Psoas muscle (tissue), 8 donors: ENCODE measurements around the gene HSPB7. TPM values are rescaled to one million over a fixed set of nuclear protein-coding genes. Genes with fewer than 3 reads are reported as not detected.

Experiments
- ATAC-seq, 4 donors: fragments of 200-7000 bp; cut with Tn5 transposase; one replicate each; pipeline ENCODE4 v1.9.1; 2020; ENCODE audit warnings: moderate library complexity in 3 of 4, mild to moderate bottlenecking in 2 of 4
- DNase-seq, 2 donors: peaks; one replicate each; pipeline ENCODE4 v3.0.0-alpha.2; 2020
- H3K27ac ChIP-seq: fragments of 200-600 bp; one replicate; pipeline ENCODE4 v1.8.0; 2022
- H3K27me3 ChIP-seq, 3 donors: fragments of 200-600 bp in 1 of 3; one replicate each; pipeline versions ENCODE4 v1.6.1 to v1.8.0; 2013 to 2022; ENCODE audit warnings: low read length in 2 of 3, mild to moderate bottlenecking in 2 of 3, moderate library complexity in 1 of 3; ENCODE audit not compliant: insufficient read depth in 3 of 3
- H3K36me3 ChIP-seq, 2 donors: fragments of 200-600 bp in 1 of 2; one replicate each; pipeline versions ENCODE4 v1.6.1 to v1.8.0; 2013 to 2022; ENCODE audit warnings: low read depth in 1 of 2, mild to moderate bottlenecking in 1 of 2, moderate library complexity in 1 of 2; ENCODE audit not compliant: insufficient read depth in 1 of 2
- H3K4me1 ChIP-seq: fragments of 200-600 bp; one replicate; pipeline ENCODE4 v1.8.0; 2022
- H3K4me3 ChIP-seq: fragments of 200-600 bp; one replicate; pipeline ENCODE4 v1.8.0; 2022; ENCODE audit warnings: mild to moderate bottlenecking
- H3K9me3 ChIP-seq: fragments of 200-600 bp; one replicate; pipeline ENCODE4 v1.8.0; 2022
- WGBS, 3 donors: extraction: QIAGEN DNeasy Blood & Tissue Kit; methylation state at CpG; one replicate each; pipeline versions ENCODE4 v1.1.6 to v1.1.7; 2013; 5-methylcytosine and 5-hydroxymethylcytosine counted together
- intact Hi-C, 2 donors: fragments of 100-400 bp; cut with DNase I; formaldehyde crosslinking; loops; one replicate each; pipeline versions ENCODE4 v1.11.0 to v1.14.2; 2022
- polyA plus RNA-seq, 3 donors: library from polyadenylated mRNA; stranded (reverse); fragments of 200-250 nt; gene quantifications; one replicate each; pipeline ENCODE4 v1.2.3, GENCODE V29; 2013
- total RNA-seq, 4 donors: library from RNA; stranded (reverse); fragmentation: NEBNext Ultra II Directional in 2 of 4; extraction: Animal tissue kit (Norgen Biotek cat#: 25700) in 2 of 4; gene quantifications; one replicate each; pipeline versions ENCODE4 v1.2.1 to v1.2.4, GENCODE V29; 2021 to 2023
- TF ChIP-seq, protein P1 (sequence below): fragments of 200-600 bp; IDR thresholded peaks from one replicate; pipeline ENCODE4 v1.8.0; 2022; ENCODE audit warnings: antibody characterized with exemption
- donor health status: healthy with polysubstance abuse.
- donor health status: DM: no; HTN: no; CAD: no; lungs with moderate emphysema.
- donor health status: Bipolar disorder and iron deficiency.
- donor health status: healthy.
- donor health status: DM: yes; HTN: yes; CAD: no.
- donor health status: DM: no; HTN: no; CAD: no.
- donor health status: DM: no; HTN: no; CAD: no.
- donor health status: DM: yes; HTN: yes; CAD: no.

Gene HSPB7
- total and polyA plus RNA-seq, 7 donors: 1,183 to 3,738 (median 2,156) TPM

DNA sequence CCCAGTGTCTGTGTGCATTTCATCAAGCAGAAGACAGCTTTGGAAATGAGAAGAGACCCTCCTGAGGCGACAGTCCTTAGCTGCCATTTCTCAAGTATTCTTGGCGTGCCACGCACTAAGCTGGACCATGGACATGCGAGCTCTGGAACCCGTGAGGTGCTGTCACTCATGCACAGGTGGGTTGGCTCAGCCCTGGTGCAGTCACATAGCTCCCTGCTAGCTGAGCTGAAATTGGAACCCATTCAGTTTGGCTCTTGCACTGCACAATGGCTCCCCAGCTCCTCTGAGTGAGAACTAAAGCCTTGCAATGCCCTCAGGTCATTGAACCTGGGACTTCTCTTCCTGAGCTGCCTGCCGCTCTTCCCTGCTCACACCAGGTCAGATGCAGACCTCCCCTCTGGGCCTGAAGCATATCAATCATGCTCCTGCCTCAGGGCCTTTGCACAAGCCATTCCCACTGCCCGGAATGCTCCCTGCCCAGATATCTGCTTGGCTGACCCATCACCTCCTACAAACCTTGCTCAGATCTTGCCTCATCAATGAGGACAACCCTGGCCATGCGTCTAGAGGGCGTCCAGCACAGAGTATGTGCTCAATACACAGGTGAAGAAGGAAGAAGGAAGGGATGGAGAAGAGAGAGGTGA is 20.1 kb downstream of the HSPB7 start:
- TF ChIP-seq, protein P1, sequence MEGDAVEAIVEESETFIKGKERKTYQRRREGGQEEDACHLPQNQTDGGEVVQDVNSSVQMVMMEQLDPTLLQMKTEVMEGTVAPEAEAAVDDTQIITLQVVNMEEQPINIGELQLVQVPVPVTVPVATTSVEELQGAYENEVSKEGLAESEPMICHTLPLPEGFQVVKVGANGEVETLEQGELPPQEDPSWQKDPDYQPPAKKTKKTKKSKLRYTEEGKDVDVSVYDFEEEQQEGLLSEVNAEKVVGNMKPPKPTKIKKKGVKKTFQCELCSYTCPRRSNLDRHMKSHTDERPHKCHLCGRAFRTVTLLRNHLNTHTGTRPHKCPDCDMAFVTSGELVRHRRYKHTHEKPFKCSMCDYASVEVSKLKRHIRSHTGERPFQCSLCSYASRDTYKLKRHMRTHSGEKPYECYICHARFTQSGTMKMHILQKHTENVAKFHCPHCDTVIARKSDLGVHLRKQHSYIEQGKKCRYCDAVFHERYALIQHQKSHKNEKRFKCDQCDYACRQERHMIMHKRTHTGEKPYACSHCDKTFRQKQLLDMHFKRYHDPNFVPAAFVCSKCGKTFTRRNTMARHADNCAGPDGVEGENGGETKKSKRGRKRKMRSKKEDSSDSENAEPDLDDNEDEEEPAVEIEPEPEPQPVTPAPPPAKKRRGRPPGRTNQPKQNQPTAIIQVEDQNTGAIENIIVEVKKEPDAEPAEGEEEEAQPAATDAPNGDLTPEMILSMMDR: no peak
- H3K4me3 ChIP-seq: no peak overlapping the region
- no peak overlapping the region for H3K27ac ChIP-seq
- H3K4me1 ChIP-seq: no peaks in the 10 kb centered on the region
- ATAC-seq (peak in 3 of 4 donors; percentile 36 to 84 (median 73)), DNase-seq (no peak)
- 66 to 76% (median 74%) methylated on average over 9 of the region's 9 CpGs for WGBS, 3 donors
- H3K36me3 ChIP-seq: no peaks in the 10 kb centered on the region
- no peaks in the 10 kb centered on the region for H3K27me3 ChIP-seq
- H3K9me3 ChIP-seq: no peaks in the 10 kb centered on the region
- intact Hi-C loops: loop anchor here (5.0 kb wide), 2 partner anchors 175 to 180 kb away; no protein-coding TSS in a partner anchor

DNA sequence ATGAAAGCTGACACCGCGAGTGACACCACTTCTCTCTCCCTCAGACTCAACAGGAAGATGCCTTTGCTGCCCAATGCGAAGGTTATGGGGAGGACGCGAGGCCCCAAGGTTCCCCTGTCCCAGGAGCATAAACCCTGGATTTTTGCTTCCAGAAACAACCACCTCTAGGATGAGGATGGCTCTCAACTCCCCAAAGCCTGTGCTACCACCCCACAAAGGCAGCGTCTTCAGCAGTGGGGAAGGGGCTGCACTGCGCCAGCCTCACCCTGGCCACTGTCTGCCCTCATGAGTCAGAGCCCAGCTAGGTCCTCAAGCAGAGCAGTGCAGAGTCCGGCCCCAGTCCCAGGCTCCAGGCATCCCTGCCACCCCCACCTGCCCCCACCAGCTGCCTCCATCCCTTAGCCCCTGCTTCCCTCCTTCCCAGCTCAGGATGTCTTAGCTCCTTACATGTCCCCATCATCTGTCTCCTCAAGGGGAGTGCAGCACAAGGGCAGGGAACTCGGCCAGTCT is 20.7 kb downstream of the HSPB7 start:
- ATAC-seq: peak in 2 of 4 donors; percentile 9 to 11
- Histone ChIP-seq H3K27ac (no peak overlapping the region), H3K27me3 (no peaks in the 10 kb centered on the region), H3K36me3 (no peaks in the 10 kb centered on the region), H3K4me3 (no peak overlapping the region), H3K4me1 (no peaks in the 10 kb centered on the region), H3K9me3 (no peaks in the 10 kb centered on the region)
- DNase-seq: no peak
- TF ChIP-seq, protein P1: no peak
- intact Hi-C loops: loop anchor here (5.0 kb wide), 2 partner anchors 175 to 180 kb away; no protein-coding TSS in a partner anchor
- WGBS, 3 donors: 76 to 82% (median 80%) methylated on average over 9 of the region's 9 CpGs

DNA sequence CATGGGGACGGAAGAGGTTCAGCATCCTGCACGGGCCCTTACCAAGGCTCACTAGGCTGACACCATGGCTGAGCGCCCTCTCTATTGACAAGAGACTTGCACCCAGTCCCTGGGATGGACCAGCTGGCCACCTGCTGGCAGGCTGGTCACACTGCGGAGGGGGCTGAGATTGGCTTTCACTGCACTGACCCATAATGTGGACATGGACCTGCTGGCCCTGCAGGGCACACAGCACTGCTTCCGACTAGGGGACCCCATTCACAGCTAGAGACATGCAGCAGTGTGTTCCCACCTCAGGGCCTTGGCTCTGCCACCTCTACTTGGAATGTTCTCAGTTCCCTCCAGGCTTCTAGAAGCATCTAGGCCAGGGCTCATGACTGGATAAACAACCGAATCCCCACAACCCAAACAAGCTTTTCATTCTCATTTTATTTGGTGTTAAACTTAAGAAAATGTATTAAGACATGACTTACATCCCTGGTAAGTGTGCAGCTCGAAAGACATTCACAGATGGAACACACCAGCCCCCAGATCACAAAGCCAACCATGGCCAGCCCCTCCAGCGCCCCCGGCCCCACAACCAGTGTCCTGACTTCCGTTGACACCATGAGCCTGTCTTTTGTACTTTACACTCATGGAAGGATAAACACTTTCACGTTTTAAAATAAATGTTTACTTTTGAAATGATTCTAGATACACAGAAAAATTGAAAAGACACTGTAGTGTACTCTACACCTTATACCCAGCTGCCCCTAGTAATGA is 23.1 kb downstream of the HSPB7 start:
- TF ChIP-seq, protein P1: peak; percentile 66
- no peaks in the 10 kb centered on the region for H3K4me1 ChIP-seq
- intact Hi-C loops: loop anchor here (2.0 to 5.0 kb wide), 3 partner anchors 177 to 178 kb away; no protein-coding TSS in a partner anchor
- 55 to 65% (median 55%) methylated on average over 11 of the region's 11 CpGs for WGBS, 3 donors
- no peaks in the 10 kb centered on the region for H3K27me3 ChIP-seq
- H3K4me3 ChIP-seq: no peak overlapping the region
- DNase-seq (peak; percentile 68 to 78), ATAC-seq (peak; percentile 73 to 89 (median 82))
- no peaks in the 10 kb centered on the region for H3K9me3 ChIP-seq
- H3K36me3 ChIP-seq: no peaks in the 10 kb centered on the region
- no peak overlapping the region for H3K27ac ChIP-seq

DNA sequence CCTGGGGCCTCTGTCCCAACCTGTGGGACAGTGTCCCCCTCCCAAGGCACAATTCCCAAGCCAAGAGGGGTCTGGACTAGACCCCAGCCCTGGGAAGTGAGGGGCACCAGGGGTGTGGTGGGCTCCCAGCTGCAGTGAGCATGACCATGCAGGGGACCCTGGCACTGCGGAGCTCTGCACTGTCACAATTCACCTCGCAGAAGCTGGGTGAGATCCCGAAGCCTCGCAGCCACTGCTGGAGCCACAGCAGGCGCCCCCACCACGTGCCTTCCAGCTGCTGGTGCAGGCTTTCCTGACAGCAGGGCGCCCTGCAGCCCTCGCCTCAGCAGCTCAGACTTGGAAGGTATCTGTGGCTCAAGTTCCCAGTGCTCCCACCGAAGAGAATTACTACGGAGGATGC is 23.8 kb downstream of the HSPB7 start:
- Histone ChIP-seq H3K9me3 (no peaks in the 10 kb centered on the region), H3K27me3 (no peaks in the 10 kb centered on the region), H3K27ac (no peak overlapping the region), H3K4me3 (no peak overlapping the region), H3K36me3 (no peaks in the 10 kb centered on the region), H3K4me1 (no peaks in the 10 kb centered on the region)
- DNase-seq (no peak), ATAC-seq (no peak)
- intact Hi-C loops: loop anchor here in 1 of 2 donors (2.0 kb wide), 1 partner anchor 177 kb away; no protein-coding TSS in a partner anchor
- TF ChIP-seq, protein P1: no peak
- 79 to 84% (median 80%) methylated on average over 10 of the region's 10 CpGs for WGBS, 3 donors
